HepG2 (cell line): ENCODE data around the gene HLA-DRB1.

ENCODE experiments used
- DR1 ChIP-seq: sonication (generic); formaldehyde crosslinking; IDR thresholded peaks from 2 replicates; pipeline ENCODE4 v1.8.0; 2021; ENCODE audit warnings: mild to moderate bottlenecking, missing genetic modification reagents, inconsistent platforms
- EP300 ChIP-seq, 3 experiments: sonication (generic) in 1 of 3; formaldehyde crosslinking in 1 of 3; IDR thresholded peaks; 2 replicates each; pipeline versions ENCODE4 v1.5.1 to v1.6.1; 2011 to 2020; ENCODE audit warnings: low read depth in 2 of 3, low read length in 2 of 3, borderline replicate concordance in 1 of 3, improper control_type of control experiment in 1 of 3, mild to moderate bottlenecking in 1 of 3, missing genetic modification reagents in 1 of 3, moderate library complexity in 1 of 3
- POLR2AphosphoS2 ChIP-seq: IDR thresholded peaks from 2 replicates; pipeline ENCODE4 v1.6.1; 2011; ENCODE audit warnings: low read depth, low read length, improper control_type of control experiment
- REPIN1 ChIP-seq: sonication (generic); formaldehyde crosslinking; IDR thresholded peaks from 2 replicates; pipeline ENCODE4 v1.8.0; 2022; ENCODE audit warnings: missing genetic modification reagents, low read depth, mild to moderate bottlenecking, borderline replicate concordance
- SMAD1 ChIP-seq: sonication (generic); formaldehyde crosslinking; IDR thresholded peaks from 2 replicates; pipeline ENCODE4 v1.4.0; 2020; ENCODE audit warnings: missing genetic modification reagents, low read depth, mild to moderate bottlenecking, borderline replicate concordance
- SMC3 ChIP-seq: IDR thresholded peaks from 2 replicates; pipeline ENCODE4 v1.6.1; 2011; ENCODE audit warnings: low read length, improper control_type of control experiment
- SRF ChIP-seq: IDR thresholded peaks from 2 replicates; pipeline ENCODE4 v1.6.1; 2011; ENCODE audit warnings: mild to moderate bottlenecking, low read depth, low read length, moderate library complexity
- ZFP36 ChIP-seq: fragments of 150-350 bp; IDR thresholded peaks from 2 replicates; pipeline ENCODE4 v1.6.1; 2018; ENCODE audit warnings: borderline replicate concordance, low read length, low read depth; ENCODE audit not compliant: partially characterized antibody
- ZNF282 ChIP-seq: fragments of 450-650 bp; IDR thresholded peaks from 2 replicates; pipeline ENCODE4 v1.6.1; 2018; ENCODE audit not compliant: partially characterized antibody
- ZNF557 ChIP-seq: sonication (generic); formaldehyde crosslinking; IDR thresholded peaks from 2 replicates; pipeline ENCODE4 v1.4.0; 2020; ENCODE audit warnings: missing genetic modification reagents
- TF ChIP-seq, protein P1 (sequence below): sonication (generic); formaldehyde crosslinking; IDR thresholded peaks from 2 replicates; pipeline ENCODE4 v1.5.0; 2020; ENCODE audit warnings: mild to moderate bottlenecking, missing genetic modification reagents, moderate library complexity

DNA sequence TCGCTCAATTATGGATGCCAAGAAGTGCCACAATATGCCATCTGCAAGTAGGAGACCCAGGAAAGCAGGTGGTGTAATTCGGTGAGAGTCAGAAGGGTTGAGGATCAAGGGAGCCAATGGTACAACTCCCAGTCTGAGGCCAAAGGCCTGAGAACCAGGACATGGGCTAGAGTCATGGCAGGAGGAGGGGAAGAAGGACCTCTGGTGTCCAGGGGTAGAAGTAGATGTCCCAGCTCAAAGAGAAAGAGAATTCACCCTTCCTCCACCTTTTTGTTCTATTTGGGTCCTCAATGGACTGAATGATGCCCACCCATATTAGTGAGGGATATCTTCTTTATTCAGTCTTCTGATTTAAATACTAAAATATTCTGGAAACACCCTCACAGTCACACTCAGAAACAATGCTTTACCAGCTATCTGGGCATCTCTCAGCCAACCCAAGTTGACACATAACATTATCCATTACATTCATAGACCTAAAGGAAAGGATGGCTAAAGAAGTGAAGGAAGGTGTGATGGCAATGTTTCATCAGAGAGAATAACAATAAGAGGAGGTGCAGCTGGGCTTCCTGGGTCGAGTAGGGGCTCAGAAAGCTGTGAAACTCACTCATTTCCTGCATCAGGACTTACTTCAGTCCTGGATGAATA is 26.4 kb upstream of the HLA-DRB1 start:
- TF ChIP-seq SMAD1 (CRISPR knock-in tag) = no peak
- no peak for TF ChIP-seq SMC3
- TF ChIP-seq ZNF282 = no peak
- TF ChIP-seq SRF = no peak
- TF ChIP-seq EP300 (IDR thresholded peaks at IDR 0.05; ENCODE audit: low read depth in 2 of 2, low read length in 2 of 2) = no peak
- no peak for TF ChIP-seq EP300 (CRISPR knock-in tag; IDR thresholded peaks at IDR 0.05; ENCODE audit: borderline replicate concordance)
- TF ChIP-seq POLR2AphosphoS2 = no peak
- no peak for TF ChIP-seq REPIN1
- no peak for TF ChIP-seq DR1
- TF ChIP-seq, protein P1, sequence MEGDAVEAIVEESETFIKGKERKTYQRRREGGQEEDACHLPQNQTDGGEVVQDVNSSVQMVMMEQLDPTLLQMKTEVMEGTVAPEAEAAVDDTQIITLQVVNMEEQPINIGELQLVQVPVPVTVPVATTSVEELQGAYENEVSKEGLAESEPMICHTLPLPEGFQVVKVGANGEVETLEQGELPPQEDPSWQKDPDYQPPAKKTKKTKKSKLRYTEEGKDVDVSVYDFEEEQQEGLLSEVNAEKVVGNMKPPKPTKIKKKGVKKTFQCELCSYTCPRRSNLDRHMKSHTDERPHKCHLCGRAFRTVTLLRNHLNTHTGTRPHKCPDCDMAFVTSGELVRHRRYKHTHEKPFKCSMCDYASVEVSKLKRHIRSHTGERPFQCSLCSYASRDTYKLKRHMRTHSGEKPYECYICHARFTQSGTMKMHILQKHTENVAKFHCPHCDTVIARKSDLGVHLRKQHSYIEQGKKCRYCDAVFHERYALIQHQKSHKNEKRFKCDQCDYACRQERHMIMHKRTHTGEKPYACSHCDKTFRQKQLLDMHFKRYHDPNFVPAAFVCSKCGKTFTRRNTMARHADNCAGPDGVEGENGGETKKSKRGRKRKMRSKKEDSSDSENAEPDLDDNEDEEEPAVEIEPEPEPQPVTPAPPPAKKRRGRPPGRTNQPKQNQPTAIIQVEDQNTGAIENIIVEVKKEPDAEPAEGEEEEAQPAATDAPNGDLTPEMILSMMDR (CRISPR knock-in tag) = no peak
- no peak for TF ChIP-seq ZFP36
- TF ChIP-seq ZNF557 = no peak
